ENCODE measurements around the gene FLRT2.

DNA sequence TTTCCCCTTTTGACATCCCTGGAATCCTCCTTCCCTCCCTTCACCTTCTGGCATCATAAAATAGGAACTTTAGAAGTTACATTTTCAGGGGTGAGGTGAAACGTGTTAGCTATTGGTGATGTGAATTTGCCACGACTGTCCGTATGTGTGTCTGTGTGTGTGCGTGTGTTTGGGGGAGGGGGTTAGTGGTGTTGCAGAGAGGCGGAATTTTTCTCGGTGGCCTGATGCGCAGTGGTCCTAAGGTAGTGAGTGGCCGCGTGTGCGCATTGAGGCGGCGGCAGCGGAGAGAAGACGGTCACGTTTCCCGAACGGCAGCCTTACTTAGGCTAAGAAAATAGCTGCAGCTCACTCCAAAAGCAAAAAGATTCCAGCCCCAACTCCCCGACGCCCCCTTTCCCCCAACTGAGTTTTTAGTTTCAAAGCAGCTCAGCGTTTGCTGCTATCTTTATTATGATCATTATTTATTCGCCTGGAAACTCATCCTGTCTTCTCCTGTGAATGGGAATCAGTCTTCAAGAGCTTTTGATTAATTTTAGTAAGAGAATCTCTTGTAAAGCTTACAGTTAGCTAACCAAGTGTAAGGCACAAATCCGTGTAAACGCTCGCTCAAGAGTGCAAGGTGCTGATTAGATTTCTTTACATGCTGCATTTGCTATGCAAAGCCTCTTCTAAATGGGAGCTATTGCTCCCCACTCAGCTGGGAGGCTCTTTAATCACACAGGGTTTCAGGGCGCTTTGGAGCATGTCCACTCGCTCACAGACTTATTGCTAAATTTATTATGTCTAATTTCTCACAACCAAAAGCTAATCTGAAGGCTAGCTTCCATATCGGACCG, 4.7 kb downstream of the FLRT2 start:
- TF ChIP-seq CTCF (IDR thresholded peaks at IDR 0.05), result no peak
- no peak for TF ChIP-seq EZH2 (IDR thresholded peaks at IDR 0.05; ENCODE audit: borderline replicate concordance, insufficient read depth, low read depth, low read length, poor library complexity, severe bottlenecking)

All from B cell (primary cell).